Astrocyte of the cerebellum (primary cell): ENCODE results near the gene B3GLCT.
"Not testable (repeated sequence)": the region's sequence is repeated elsewhere in the genome, so short reads cannot be mapped to it uniquely, and the experiment has no call there.

ENCODE experiments used
- DNase-seq: peaks from one replicate; pipeline ENCODE4 v3.0.0-alpha.2; 2011; ENCODE audit warnings: low read depth
- H3K4me3 ChIP-seq: 2 replicates; pipeline ENCODE4 v1.5.1; 2011; ENCODE audit warnings: mild to moderate bottlenecking, low read depth, low read length, moderate library complexity
- CTCF ChIP-seq: IDR thresholded peaks from 2 replicates; pipeline ENCODE4 v1.5.1; 2012; ENCODE audit warnings: low read length, low read depth, moderate library complexity, mild to moderate bottlenecking; ENCODE audit errors: missing control alignments
- in situ Hi-C: cut with HindIII; loops from 2 replicates; pipeline ENCODE4 v1.10.0; 2017; ENCODE audit warnings: low sequenced_read_pairs

The B3GLCT gene

DNA sequence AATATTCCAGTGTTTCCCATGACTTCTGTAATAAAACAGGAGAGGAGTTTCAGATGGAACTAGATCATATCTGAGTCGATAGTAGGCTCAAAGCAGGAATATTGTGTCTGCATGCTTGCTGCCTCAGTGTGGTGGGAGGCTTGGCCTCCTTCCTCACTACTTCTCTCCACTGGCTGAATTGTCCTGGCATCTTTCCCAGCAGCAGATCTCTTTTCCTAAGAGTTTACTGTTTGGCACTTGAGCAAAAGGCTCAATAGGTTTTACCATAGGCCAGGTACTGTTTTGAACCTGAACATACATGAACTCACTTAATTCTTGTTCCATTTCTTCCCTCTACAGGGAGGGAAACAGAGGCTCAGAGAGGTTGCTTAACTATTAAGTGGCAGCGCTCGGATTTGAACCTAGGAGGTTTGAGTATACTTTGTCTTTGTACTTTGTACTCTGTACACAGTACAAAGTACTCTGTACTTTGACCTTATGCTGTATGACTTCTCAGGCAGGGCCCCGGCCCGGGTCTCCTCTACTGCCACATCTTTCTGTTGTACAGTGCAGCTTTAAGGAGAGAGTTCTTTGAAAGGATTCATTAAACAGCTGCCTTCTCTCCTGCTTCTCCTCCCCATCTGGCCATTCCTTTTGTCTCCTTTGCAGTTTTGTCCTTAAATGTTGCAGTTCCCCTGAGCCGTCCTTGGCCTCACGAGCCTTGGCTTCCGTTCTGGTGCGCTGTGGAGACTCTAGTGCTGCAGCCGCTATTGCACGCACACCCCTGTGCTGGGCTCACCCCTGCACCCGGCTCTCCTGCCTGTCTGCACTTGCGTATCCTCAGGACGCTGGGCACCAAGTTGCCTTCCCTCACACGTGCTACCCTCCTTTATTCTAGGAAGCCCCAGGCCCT lies 8.1 kb downstream of the B3GLCT start:
- TF ChIP-seq CTCF: no peak
- DNase-seq: peak; percentile 82
- H3K4me3 ChIP-seq: no peak overlapping the region
- in situ Hi-C loops: no loop called here

DNA sequence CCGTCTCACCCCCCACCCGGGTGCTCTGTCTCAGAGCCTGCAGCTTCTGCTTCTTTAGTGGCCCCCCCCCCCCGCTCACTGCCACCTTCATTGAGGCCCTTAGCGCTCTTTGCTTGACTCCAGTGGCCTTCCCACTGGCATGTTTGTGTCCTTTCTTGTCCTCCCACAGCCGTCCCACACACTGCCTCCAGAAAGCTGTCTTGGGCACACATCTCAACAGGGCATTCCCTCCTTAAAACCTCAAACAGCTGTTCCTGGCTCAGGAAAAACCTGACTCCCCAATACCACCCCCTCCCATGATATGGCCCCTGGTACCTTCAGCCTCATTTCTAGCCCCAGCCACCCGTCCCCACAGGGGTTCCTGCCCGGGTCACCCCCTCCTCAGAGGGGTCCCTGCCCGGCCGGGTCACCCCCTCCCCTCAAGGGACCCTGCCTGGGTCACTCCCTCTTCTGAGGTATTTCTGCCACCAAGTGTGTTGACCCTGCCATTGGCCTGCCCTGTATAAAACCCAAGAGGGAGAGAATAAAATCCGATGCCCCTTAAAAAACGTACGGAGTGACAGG lies 8.9 kb downstream of the B3GLCT start:
- DNase-seq: no peak
- in situ Hi-C loops: no loop called here
- no peak for TF ChIP-seq CTCF
- no peak overlapping the region for H3K4me3 ChIP-seq

DNA sequence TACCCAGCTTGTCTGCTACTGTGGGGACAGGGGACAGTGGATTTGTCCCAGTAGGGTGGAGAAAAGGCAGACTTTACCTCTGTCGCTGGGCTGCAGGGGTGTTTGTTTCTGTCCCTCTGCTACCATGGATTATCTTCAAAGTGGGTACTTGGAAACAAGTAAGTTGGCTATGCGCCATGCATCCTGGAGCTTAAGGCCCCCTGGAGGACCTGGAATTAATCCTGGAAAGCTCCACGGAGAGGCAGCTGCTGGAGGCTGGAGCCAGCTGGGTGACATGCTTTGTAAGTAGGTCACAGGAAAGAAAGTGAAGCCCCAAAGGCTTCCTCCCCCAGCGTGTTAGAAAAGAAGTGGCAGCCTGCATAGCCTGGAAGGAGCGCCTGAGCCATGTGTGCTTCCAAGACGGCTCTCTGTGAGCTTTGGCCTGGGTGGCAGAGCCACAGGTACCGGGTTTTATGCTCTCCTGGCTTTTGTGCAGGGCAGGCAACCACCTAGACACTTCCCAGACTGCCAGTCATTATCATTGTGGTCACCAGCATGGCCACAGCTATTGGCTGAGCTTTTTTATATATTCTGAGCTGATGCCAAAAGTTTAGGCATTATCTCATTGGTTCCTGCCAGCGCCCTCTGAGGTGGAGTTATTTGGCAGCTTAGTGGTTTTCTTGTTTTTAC lies 9.5 kb downstream of the B3GLCT start:
- in situ Hi-C loops: no loop called here
- H3K4me3 ChIP-seq: no peak overlapping the region
- peak; percentile 52 for DNase-seq
- TF ChIP-seq CTCF: no peak

DNA sequence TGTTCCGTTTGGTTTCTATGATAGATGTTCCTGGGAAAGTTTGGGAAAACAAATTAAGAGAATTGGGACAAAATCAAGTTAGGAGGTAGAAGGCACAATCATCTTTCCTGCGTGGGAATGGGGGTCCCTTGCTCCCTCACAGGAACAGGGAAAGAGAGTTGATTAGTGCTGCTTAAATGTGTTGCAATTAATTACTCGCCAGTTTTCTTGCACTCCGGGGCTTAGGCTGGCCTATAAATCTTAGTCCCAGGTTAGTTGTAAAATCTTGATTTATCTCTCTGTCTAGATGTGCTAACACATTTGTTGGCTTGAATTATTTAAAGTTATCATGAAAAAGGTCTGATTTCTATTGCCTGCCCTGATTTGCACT lies 10.1 kb downstream of the B3GLCT start:
- no peak overlapping the region for H3K4me3 ChIP-seq
- TF ChIP-seq CTCF: no peak
- in situ Hi-C loops: no loop called here
- DNase-seq: no peak

DNA sequence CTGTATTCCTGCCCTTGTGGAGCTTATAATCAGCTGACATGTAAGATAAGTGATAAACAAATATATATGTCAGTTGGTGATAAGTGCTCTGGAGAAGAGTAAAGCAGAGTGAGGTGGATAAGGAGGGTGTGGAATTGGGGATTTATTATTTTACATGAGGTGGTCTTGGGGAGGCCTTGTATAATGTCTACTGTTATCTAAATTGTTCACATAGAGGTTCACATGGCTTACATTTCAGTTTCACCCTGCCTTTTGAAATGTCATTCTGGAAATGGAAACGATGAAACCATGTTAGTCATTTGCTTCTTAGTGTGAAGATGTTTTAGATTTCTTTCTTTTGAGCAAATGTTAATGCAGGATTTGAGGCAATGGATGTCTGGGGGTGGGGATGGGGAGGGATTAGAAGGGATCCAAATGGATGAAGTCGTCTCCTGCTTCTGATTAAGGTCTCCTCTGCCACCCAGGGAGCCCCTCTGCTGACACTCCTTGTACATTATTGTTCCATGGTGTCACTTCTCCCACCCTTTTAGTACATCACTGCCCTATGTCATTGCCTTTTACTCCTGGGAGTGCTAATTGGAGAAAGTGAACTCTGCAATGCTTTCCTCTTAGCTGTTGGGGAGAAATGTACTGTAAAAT lies 14.0 kb downstream of the B3GLCT start:
- DNase-seq: no peak
- in situ Hi-C loops: no loop called here
- no peak for TF ChIP-seq CTCF
- no peak overlapping the region for H3K4me3 ChIP-seq

DNA sequence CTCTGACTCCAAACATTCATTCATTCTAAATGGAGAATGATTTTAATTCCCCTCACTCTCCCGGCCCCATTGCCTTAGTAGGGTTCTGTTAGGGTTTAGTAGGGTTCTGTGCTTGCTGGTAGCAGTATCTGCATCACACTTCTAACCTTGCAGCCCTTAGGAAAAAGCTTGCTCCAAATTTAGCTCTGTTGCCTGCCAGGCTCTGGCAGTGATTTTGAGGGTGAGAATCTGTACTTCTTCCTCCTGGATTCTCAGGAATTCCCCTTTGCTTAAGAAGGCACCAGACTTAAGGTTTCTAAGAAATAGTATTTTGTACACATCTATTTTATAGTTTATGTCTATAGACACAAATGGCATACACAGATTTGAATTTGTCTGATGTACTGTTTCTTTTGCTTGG lies 14.7 kb downstream of the B3GLCT start:
- in situ Hi-C loops: no loop called here
- TF ChIP-seq CTCF: no peak
- no peak for DNase-seq
- H3K4me3 ChIP-seq: no peak overlapping the region

- in situ Hi-C loops, H3K4me3 ChIP-seq, DNase-seq: not testable (repeated sequence)
These were observed 17.1 kb downstream of the B3GLCT start for GRCh38 chr13:31216916-31217315.
